Chondrocyte (in vitro differentiated cells): ENCODE data around the gene C1orf94. TPM values are rescaled to one million over a fixed set of nuclear protein-coding genes. Genes with fewer than 3 reads are reported as not detected.

Experiments
- DNase-seq: peaks from one replicate; pipeline ENCODE4 v3.0.0; 2021; ENCODE audit warnings: mixed read lengths, low spot score
- H3K27ac Mint-ChIP-seq: one replicate; pipeline ENCODE4 v1.8.0; 2021; ENCODE audit warnings: mild to moderate bottlenecking, moderate library complexity, mixed read lengths; ENCODE audit not compliant: unreplicated experiment
- H3K27me3 Mint-ChIP-seq: 2 replicates; pipeline ENCODE4 v1.8.0; 2021; ENCODE audit warnings: low read depth, mixed read lengths
- H3K36me3 Mint-ChIP-seq: 2 replicates; pipeline ENCODE4 v1.8.0; 2021; ENCODE audit warnings: low read depth, mixed read lengths
- H3K4me1 Mint-ChIP-seq: 2 replicates; pipeline ENCODE4 v1.8.0; 2021; ENCODE audit warnings: low read depth, mild to moderate bottlenecking, mixed read lengths
- H3K4me3 Mint-ChIP-seq: one replicate; pipeline ENCODE4 v1.8.0; 2021; ENCODE audit warnings: mild to moderate bottlenecking, moderate library complexity, mixed read lengths; ENCODE audit not compliant: unreplicated experiment
- H3K9me3 Mint-ChIP-seq: 2 replicates; pipeline ENCODE4 v1.8.0; 2021; ENCODE audit warnings: low read depth, mixed read lengths
- CTCF ChIP-seq: fragments of 200-600 bp; sonication (generic); IDR thresholded peaks from 2 replicates; pipeline ENCODE4 v1.5.0; 2021; ENCODE audit warnings: antibody characterized with exemption, mild to moderate bottlenecking, moderate library complexity
- total RNA-seq: library from RNA; stranded (reverse); gene quantifications from 3 replicates; pipeline ENCODE4 v1.2.1, GENCODE V29; 2021

The C1orf94 gene
- total RNA-seq, 1 donor from 2014 or later: not detected

GRCh38 chr1:34267326-34267725 is 90.6 kb downstream of the C1orf94 start:
- no peak for DNase-seq
- Mint-ChIP-seq H3K4me3 (no peak overlapping the region), H3K9me3 (peaks cover 9% of the 10 kb centered on the region), H3K27me3 (no peaks in the 10 kb centered on the region), H3K27ac (no peak overlapping the region), H3K36me3 (no peaks in the 10 kb centered on the region), H3K4me1 (no peaks in the 10 kb centered on the region)
- no peak for TF ChIP-seq CTCF

- no peak overlapping the region for H3K4me3 Mint-ChIP-seq
- H3K4me1 Mint-ChIP-seq: no peaks in the 10 kb centered on the region
- H3K36me3 Mint-ChIP-seq: no peaks in the 10 kb centered on the region
- no peaks in the 10 kb centered on the region for H3K27me3 Mint-ChIP-seq
- H3K9me3 Mint-ChIP-seq: peaks cover 9% of the 10 kb centered on the region
- TF ChIP-seq CTCF: no peak
- no peak for DNase-seq
- no peak overlapping the region for H3K27ac Mint-ChIP-seq
Measured at GRCh38 chr1:34268311-34268954, 91.7 kb downstream of the C1orf94 start.

Other genes with a start within 250 kb of the C1orf94 start
- gene CSMD2, start 11.7 kb upstream of the C1orf94 start, total RNA-seq: 0.10 to 0.55 TPM (median 0.46 TPM) in 3 replicates